ENCODE data around the gene IGF2R.

DNA sequence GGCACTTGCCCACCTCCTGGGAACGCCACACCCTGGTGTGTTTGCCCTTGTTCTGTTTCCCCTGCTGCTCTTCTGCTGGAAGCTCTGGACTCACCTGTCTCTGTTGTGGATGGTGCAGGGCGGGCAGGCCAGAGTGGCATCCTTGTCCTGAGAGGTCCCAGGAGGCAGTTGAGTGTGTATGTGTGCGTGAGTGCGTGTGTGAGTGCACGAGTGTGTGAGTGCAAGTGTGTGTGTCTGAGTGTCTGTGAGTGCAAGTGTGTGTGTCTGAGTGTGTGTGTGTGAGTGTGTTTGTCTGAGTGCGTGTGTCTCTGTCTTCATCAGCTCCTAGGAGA, 12.2 kb downstream of the IGF2R start:
- TF ChIP-seq, protein P1, sequence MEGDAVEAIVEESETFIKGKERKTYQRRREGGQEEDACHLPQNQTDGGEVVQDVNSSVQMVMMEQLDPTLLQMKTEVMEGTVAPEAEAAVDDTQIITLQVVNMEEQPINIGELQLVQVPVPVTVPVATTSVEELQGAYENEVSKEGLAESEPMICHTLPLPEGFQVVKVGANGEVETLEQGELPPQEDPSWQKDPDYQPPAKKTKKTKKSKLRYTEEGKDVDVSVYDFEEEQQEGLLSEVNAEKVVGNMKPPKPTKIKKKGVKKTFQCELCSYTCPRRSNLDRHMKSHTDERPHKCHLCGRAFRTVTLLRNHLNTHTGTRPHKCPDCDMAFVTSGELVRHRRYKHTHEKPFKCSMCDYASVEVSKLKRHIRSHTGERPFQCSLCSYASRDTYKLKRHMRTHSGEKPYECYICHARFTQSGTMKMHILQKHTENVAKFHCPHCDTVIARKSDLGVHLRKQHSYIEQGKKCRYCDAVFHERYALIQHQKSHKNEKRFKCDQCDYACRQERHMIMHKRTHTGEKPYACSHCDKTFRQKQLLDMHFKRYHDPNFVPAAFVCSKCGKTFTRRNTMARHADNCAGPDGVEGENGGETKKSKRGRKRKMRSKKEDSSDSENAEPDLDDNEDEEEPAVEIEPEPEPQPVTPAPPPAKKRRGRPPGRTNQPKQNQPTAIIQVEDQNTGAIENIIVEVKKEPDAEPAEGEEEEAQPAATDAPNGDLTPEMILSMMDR (conservative IDR thresholded peaks at IDR 0.05; ENCODE audit: low read length), result no peak
- no peak for TF ChIP-seq EZH2phosphoT487 (IDR thresholded peaks at IDR 0.05; ENCODE audit: borderline replicate concordance, low read depth, low read length)
